ENCODE data around the gene SLC35F2. TPM values are rescaled to one million over a fixed set of nuclear protein-coding genes. Genes with fewer than 3 reads are reported as not detected.

SLC35F2 gene
- total RNA-seq, 1 experiment from 2014 or later: 35.7 TPM

GRCh38 chr11:107818491-107818890 is 40.1 kb downstream of the SLC35F2 start:
- Histone ChIP-seq H3K27ac (no peak overlapping the region), H2AFZ (no peak overlapping the region), H3K79me2 (ENCODE audit: low read depth) (peaks cover 80% of the 10 kb centered on the region), H3F3A (ENCODE audit: insufficient read depth, low read depth) (peaks cover 9% of the 10 kb centered on the region), H3K4me2 (no peak overlapping the region), H3K27me3 (ENCODE audit: insufficient read depth, low read depth) (no peaks in the 10 kb centered on the region), H3K4me3 (no peak overlapping the region), H3K9me2 (ENCODE audit: insufficient read depth) (no peaks in the 10 kb centered on the region), H3K36me3 (ENCODE audit: low read depth) (peaks cover 8% of the 10 kb centered on the region; the same call in 1 of the 2 replicates), H3K9me3 (ENCODE audit: insufficient read depth, low read depth) (no peaks in the 10 kb centered on the region), H3K4me1 (replicated peaks; ENCODE audit: insufficient read depth) (0 out of 2 replicates have a peak, but pooled peaks cover 10% of the 10 kb centered on the region), H4K20me1 (ENCODE audit: insufficient read depth) (peaks cover 12% of the 10 kb centered on the region)
- intact Hi-C loops (cut with micrococcal nuclease; ENCODE audit: unreplicated experiment): no loop called here
- POLR2A ChIA-PET (ENCODE audit: unreplicated experiment): no interaction called here
- CTCF ChIA-PET: no interaction called here
- no peak for DNase-seq
- no TSS peak for BruUV-seq (replicated peaks)
- TF ChIP-seq EZH2 (IDR thresholded peaks at IDR 0.05; ENCODE audit: low read depth) (no peak), CTCF (conservative IDR thresholded peaks at IDR 0.05) (no peak)

DNA sequence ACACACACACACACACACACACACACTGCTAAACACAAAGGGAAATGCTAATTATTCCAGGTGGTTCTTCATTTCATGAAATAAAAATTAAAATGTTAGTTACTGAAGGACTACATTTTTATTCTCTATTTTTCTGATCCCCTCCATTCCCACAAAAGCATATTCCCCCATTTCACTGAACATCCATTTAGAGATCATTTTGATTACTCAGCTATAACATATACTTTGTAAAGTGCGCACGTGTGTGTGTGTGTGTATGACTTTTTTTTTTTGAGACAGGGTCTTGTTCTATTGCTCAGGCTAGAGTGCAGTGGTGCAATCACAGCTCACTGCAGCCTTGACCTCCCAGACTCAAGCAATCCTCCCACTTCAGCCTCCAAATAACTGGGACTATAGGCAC is 42.6 kb downstream of the SLC35F2 start:
- no peak overlapping the region for H3K4me2 ChIP-seq
- ChIA-PET POLR2A (ENCODE audit: unreplicated experiment) (no interaction called here), CTCF (no interaction called here)
- intact Hi-C loops (cut with micrococcal nuclease; ENCODE audit: unreplicated experiment): no loop called here
- TF ChIP-seq CTCF (conservative IDR thresholded peaks at IDR 0.05) (no peak), EZH2 (IDR thresholded peaks at IDR 0.05; ENCODE audit: low read depth) (no peak)
- no TSS peak for BruUV-seq (replicated peaks)
- no peaks in the 10 kb centered on the region for H3K27me3 ChIP-seq (ENCODE audit: insufficient read depth, low read depth)
- H3K9me2 ChIP-seq (ENCODE audit: insufficient read depth): no peaks in the 10 kb centered on the region
- peaks cover 7% of the 10 kb centered on the region; the same call in 1 of the 2 replicates for H3K36me3 ChIP-seq (ENCODE audit: low read depth)
- no peak overlapping the region for H3K4me3 ChIP-seq
- no peak overlapping the region for H3K27ac ChIP-seq
- H3K9me3 ChIP-seq (ENCODE audit: insufficient read depth, low read depth): no peaks in the 10 kb centered on the region
- no peak for DNase-seq
- peaks cover 9% of the 10 kb centered on the region; the same call in 1 of the 2 replicates for H3F3A ChIP-seq (ENCODE audit: insufficient read depth, low read depth)
- H3K4me1 ChIP-seq (replicated peaks; ENCODE audit: insufficient read depth): no peaks in the 10 kb centered on the region
- peaks cover 60% of the 10 kb centered on the region for H3K79me2 ChIP-seq (ENCODE audit: low read depth)
- no peaks in the 10 kb centered on the region; the same call in 1 of the 2 replicates for H4K20me1 ChIP-seq (ENCODE audit: insufficient read depth)
- H2AFZ ChIP-seq: no peak overlapping the region

- H3K27ac ChIP-seq: no peak overlapping the region
- no peaks in the 10 kb centered on the region for H3K9me2 ChIP-seq (ENCODE audit: insufficient read depth)
- POLR2A ChIA-PET (ENCODE audit: unreplicated experiment): no interaction called here
- no peaks in the 10 kb centered on the region for H3K27me3 ChIP-seq (ENCODE audit: insufficient read depth, low read depth)
- H3K9me3 ChIP-seq (ENCODE audit: insufficient read depth, low read depth): no peaks in the 10 kb centered on the region
- DNase-seq: no peak
- peaks cover 37% of the 10 kb centered on the region for H3K36me3 ChIP-seq (ENCODE audit: low read depth)
- no peak overlapping the region for H3K4me3 ChIP-seq
- no peak for TF ChIP-seq EZH2 (IDR thresholded peaks at IDR 0.05; ENCODE audit: low read depth)
- TF ChIP-seq CTCF (conservative IDR thresholded peaks at IDR 0.05): no peak
- no TSS peak for BruUV-seq (replicated peaks)
- no peak overlapping the region for H3K4me2 ChIP-seq
- peaks cover 5% of the 10 kb centered on the region; the same call in 1 of the 2 replicates for H3F3A ChIP-seq (ENCODE audit: insufficient read depth, low read depth)
- no peaks in the 10 kb centered on the region; the same call in none of the 2 replicates for H4K20me1 ChIP-seq (ENCODE audit: insufficient read depth)
- H2AFZ ChIP-seq: no peak overlapping the region
- H3K4me1 ChIP-seq (replicated peaks; ENCODE audit: insufficient read depth): no peaks in the 10 kb centered on the region
- H3K79me2 ChIP-seq (ENCODE audit: low read depth): peaks cover 18% of the 10 kb centered on the region
- intact Hi-C loops (cut with micrococcal nuclease; ENCODE audit: unreplicated experiment): no loop called here
- CTCF ChIA-PET: no interaction called here
Measured at GRCh38 chr11:107810875-107811274, 47.7 kb downstream of the SLC35F2 start.
